KBM-7 (cell line): ENCODE results near the gene ACTL6B.

Experiments
- DNase-seq: peaks from one replicate; pipeline ENCODE4 v3.0.0-alpha.2; 2015
- in situ Hi-C: fragments of 300-500 bp; cut with MboI; formaldehyde crosslinking; loops from 2 replicates; pipeline ENCODE4 v1.14.3; 2020; ENCODE audit warnings: low sequenced_read_pairs, low pct_unique_long_range_greater_than_20kb, mixed read lengths

Gene ACTL6B

GRCh38 chr7:100640517-100641440 is 15.5 kb downstream of the ACTL6B start:
- no peak for DNase-seq
- in situ Hi-C loops = no loop called here

GRCh38 chr7:100639995-100640516 is 16.2 kb downstream of the ACTL6B start:
- in situ Hi-C loops = no loop called here
- no peak for DNase-seq

GRCh38 chr7:100632951-100633717 is 23.1 kb downstream of the ACTL6B start:
- in situ Hi-C loops = no loop called here
- peak; percentile 71 for DNase-seq

- in situ Hi-C loops = no loop called here
Measured at GRCh38 chr7:100630066-100630465, 26.2 kb downstream of the ACTL6B start.

GRCh38 chr7:100629117-100629716 is 27.0 kb downstream of the ACTL6B start:
- in situ Hi-C loops = no loop called here
- DNase-seq = peak; percentile 66

More at GRCh38 chr7:100630066-100630465, 26.2 kb downstream of the ACTL6B start:
- no peak for DNase-seq

GRCh38 chr7:100627238-100627549 is 29.1 kb downstream of the ACTL6B start:
- no peak for DNase-seq
- in situ Hi-C loops = no loop called here

GRCh38 chr7:100626530-100627237 is 29.6 kb downstream of the ACTL6B start:
- peak; percentile 64 for DNase-seq
- in situ Hi-C loops = no loop called here

GRCh38 chr7:100626055-100626454 is 30.2 kb downstream of the ACTL6B start:
- in situ Hi-C loops = no loop called here
- DNase-seq = no peak

- in situ Hi-C loops = no loop called here
- DNase-seq = no peak
Measured at GRCh38 chr7:100623951-100624824, 32.1 kb downstream of the ACTL6B start.

GRCh38 chr7:100621554-100621953 is 34.7 kb downstream of the ACTL6B start:
- DNase-seq = no peak
- in situ Hi-C loops = no loop called here

GRCh38 chr7:100620804-100621203 is 35.4 kb downstream of the ACTL6B start:
- DNase-seq = no peak
- in situ Hi-C loops = no loop called here

- in situ Hi-C loops = no loop called here
Measured at GRCh38 chr7:100620239-100620638, 36.0 kb downstream of the ACTL6B start.

GRCh38 chr7:100614308-100614861 is 41.9 kb downstream of the ACTL6B start:
- no peak for DNase-seq
- in situ Hi-C loops = no loop called here

More at GRCh38 chr7:100620239-100620638, 36.0 kb downstream of the ACTL6B start:
- DNase-seq = no peak

GRCh38 chr7:100613412-100614175 is 42.7 kb downstream of the ACTL6B start:
- DNase-seq = no peak
- in situ Hi-C loops = no loop called here

- in situ Hi-C loops = no loop called here
- no peak for DNase-seq
Measured at GRCh38 chr7:100612730-100613390, 43.4 kb downstream of the ACTL6B start.

- peak; percentile 99 for DNase-seq
- in situ Hi-C loops = no loop called here
Measured at GRCh38 chr7:100611983-100612729, 44.1 kb downstream of the ACTL6B start, which contains the start of gene MOSPD3. Gene MOSPD3, plus strand, starts transcription at chr7:100612540. Its CDS starts 252 bp downstream, at chr7:100612792.
